ENCODE measurements around the gene MAP4K5. TPM values are rescaled to one million over a fixed set of nuclear protein-coding genes. Genes with fewer than 3 reads are reported as not detected.
A peak's percentile ranks its signal among the peaks of the same experiment; 100 is the strongest.

Gene MAP4K5
- total and polyA plus RNA-seq, 2 experiments from 2014 or later: 98.0 to 166 TPM

- WGBS, 2 experiments (ENCODE audit: low coverage in 1 of 2, low lambda C conversion rate in 2 of 2, missing lambda C conversion rate in 2 of 2): 1% methylated on average over 61 to 63 of the region's 77 CpGs
- Histone ChIP-seq H4K20me1 (ENCODE audit: insufficient read depth) (no peaks in the 10 kb centered on the region), H2AFZ (peak within 1 kb of the TSS; percentile 91), H3K9ac (peak within 1 kb of the TSS; percentile 89), H3K27me3 (replicated peaks; ENCODE audit: insufficient read depth) (no peaks in the 10 kb centered on the region), H3K36me3 (ENCODE audit: low read depth) (no peaks in the 10 kb centered on the region), H3K4me3 (peak within 1 kb of the TSS; percentile 86), H3K4me2 (ENCODE audit: unreplicated experiment) (peak within 1 kb of the TSS; percentile 86), H3K9me3 (ENCODE audit: low read depth) (no peaks in the 10 kb centered on the region), H3K9me2 (ENCODE audit: insufficient read depth) (no peaks in the 10 kb centered on the region), H3K79me2 (ENCODE audit: insufficient read depth) (no peaks in the 10 kb centered on the region), H3F3A (ENCODE audit: insufficient read depth) (peaks cover 17% of the 10 kb centered on the region), H3K4me1 (ENCODE audit: insufficient read depth) (peaks cover 14% of the 10 kb centered on the region), H3K27ac (peak within 1 kb of the TSS; percentile 75)
- in situ Hi-C loops (cut with MboI): no loop called here
- TF ChIP-seq EZH2 (IDR thresholded peaks at IDR 0.05; ENCODE audit: insufficient read depth, poor library complexity, severe bottlenecking) (no peak), EZH2phosphoT487 (IDR thresholded peaks at IDR 0.05; ENCODE audit: insufficient read depth, low read depth) (no peak)
- peak; percentile 83 for DNase-seq
These were observed 135.6 kb downstream of the MAP4K5 start, which contains the start of gene CDKL1 for GRCh38 chr14:50396631-50397389. TSS of gene CDKL1 (minus strand) at chr14:50396881. CDS start at chr14:50395868, 1,013 bp downstream.

DNA sequence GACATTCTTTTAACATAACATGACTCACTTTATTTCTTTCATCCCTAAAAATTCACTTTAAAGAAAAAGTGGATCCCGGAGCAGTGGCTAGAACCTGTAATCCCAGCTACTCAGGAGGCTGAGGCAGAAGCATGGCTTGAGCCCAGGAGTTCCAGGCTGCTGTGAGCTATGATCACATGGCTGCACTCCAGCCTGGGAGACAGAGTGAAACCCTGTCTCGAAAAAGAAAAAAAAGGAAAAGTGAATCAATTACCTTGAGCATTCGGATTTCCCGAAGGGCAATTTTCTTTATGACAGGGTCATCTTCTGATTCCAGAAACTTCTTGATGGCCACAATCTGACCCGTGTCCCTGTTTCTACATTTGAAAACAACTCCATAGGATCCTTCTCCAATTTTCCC lies 136.9 kb downstream of the MAP4K5 start:
- TF ChIP-seq EZH2 (IDR thresholded peaks at IDR 0.05; ENCODE audit: insufficient read depth, poor library complexity, severe bottlenecking) (no peak), EZH2phosphoT487 (IDR thresholded peaks at IDR 0.05; ENCODE audit: insufficient read depth, low read depth) (no peak)
- no peaks in the 10 kb centered on the region for H3K79me2 ChIP-seq (ENCODE audit: insufficient read depth)
- no peaks in the 10 kb centered on the region for H3K9me3 ChIP-seq (ENCODE audit: low read depth)
- peaks cover 14% of the 10 kb centered on the region for H3K4me1 ChIP-seq (ENCODE audit: insufficient read depth)
- H3K4me2 ChIP-seq (ENCODE audit: unreplicated experiment): peak overlapping the region; percentile 86
- no peaks in the 10 kb centered on the region for H4K20me1 ChIP-seq (ENCODE audit: insufficient read depth)
- H3F3A ChIP-seq (ENCODE audit: insufficient read depth): peaks cover 15% of the 10 kb centered on the region
- peak overlapping the region; percentile 86 for H3K4me3 ChIP-seq
- in situ Hi-C loops (cut with MboI): no loop called here
- H3K9ac ChIP-seq: peak overlapping the region; percentile 89
- no peaks in the 10 kb centered on the region for H3K9me2 ChIP-seq (ENCODE audit: insufficient read depth)
- 11 to 12% methylated on average over 5 of the region's 5 CpGs for WGBS, 2 experiments (ENCODE audit: low coverage in 1 of 2, low lambda C conversion rate in 2 of 2, missing lambda C conversion rate in 2 of 2)
- no peaks in the 10 kb centered on the region for H3K27me3 ChIP-seq (replicated peaks; ENCODE audit: insufficient read depth)
- DNase-seq: peak; percentile 59
- no peak overlapping the region for H3K27ac ChIP-seq
- no peaks in the 10 kb centered on the region for H3K36me3 ChIP-seq (ENCODE audit: low read depth)
- H2AFZ ChIP-seq: peak overlapping the region; percentile 91

- Histone ChIP-seq H3K79me2 (ENCODE audit: insufficient read depth) (no peaks in the 10 kb centered on the region), H3K4me2 (ENCODE audit: unreplicated experiment) (no peak overlapping the region)
These were observed 137.7 kb downstream of the MAP4K5 start for GRCh38 chr14:50394713-50395112.

GRCh38 chr14:50389668-50390441 lies 142.5 kb downstream of the MAP4K5 start:
- no peak for DNase-seq
- Histone ChIP-seq H3K9ac (no peak overlapping the region), H3F3A (ENCODE audit: insufficient read depth) (no peaks in the 10 kb centered on the region), H3K9me2 (ENCODE audit: insufficient read depth) (no peaks in the 10 kb centered on the region), H3K4me3 (no peak overlapping the region), H3K79me2 (ENCODE audit: insufficient read depth) (no peaks in the 10 kb centered on the region), H3K27ac (no peak overlapping the region), H3K4me1 (ENCODE audit: insufficient read depth) (no peaks in the 10 kb centered on the region), H3K4me2 (ENCODE audit: unreplicated experiment) (no peak overlapping the region), H3K27me3 (replicated peaks; ENCODE audit: insufficient read depth) (no peaks in the 10 kb centered on the region), H4K20me1 (ENCODE audit: insufficient read depth) (no peaks in the 10 kb centered on the region), H3K9me3 (ENCODE audit: low read depth) (no peaks in the 10 kb centered on the region), H3K36me3 (ENCODE audit: low read depth) (no peaks in the 10 kb centered on the region), H2AFZ (no peak overlapping the region)
- TF ChIP-seq EZH2phosphoT487 (IDR thresholded peaks at IDR 0.05; ENCODE audit: insufficient read depth, low read depth) (no peak), EZH2 (IDR thresholded peaks at IDR 0.05; ENCODE audit: insufficient read depth, poor library complexity, severe bottlenecking) (no peak)
- in situ Hi-C loops (cut with MboI): no loop called here
- WGBS, 2 experiments (ENCODE audit: low coverage in 1 of 2, low lambda C conversion rate in 2 of 2, missing lambda C conversion rate in 2 of 2): 94 to 95% methylated on average over 9 of the region's 9 CpGs

More at GRCh38 chr14:50394713-50395112, 137.7 kb downstream of the MAP4K5 start:
- no peak for TF ChIP-seq EZH2phosphoT487 (IDR thresholded peaks at IDR 0.05; ENCODE audit: insufficient read depth, low read depth)
- TF ChIP-seq EZH2 (IDR thresholded peaks at IDR 0.05; ENCODE audit: insufficient read depth, poor library complexity, severe bottlenecking): no peak
- no peak overlapping the region for H3K27ac ChIP-seq
- H3K4me3 ChIP-seq: no peak overlapping the region
- no peaks in the 10 kb centered on the region for H3K9me2 ChIP-seq (ENCODE audit: insufficient read depth)
- H3K4me1 ChIP-seq (ENCODE audit: insufficient read depth): peaks cover 9% of the 10 kb centered on the region
- H3K9ac ChIP-seq: no peak overlapping the region
- WGBS, 2 experiments (ENCODE audit: low coverage in 1 of 2, low lambda C conversion rate in 2 of 2, missing lambda C conversion rate in 2 of 2): 70 to 76% methylated on average over 5 of the region's 5 CpGs
- H3F3A ChIP-seq (ENCODE audit: insufficient read depth): peaks cover 12% of the 10 kb centered on the region
- H3K9me3 ChIP-seq (ENCODE audit: low read depth): no peaks in the 10 kb centered on the region
- no peaks in the 10 kb centered on the region for H3K36me3 ChIP-seq (ENCODE audit: low read depth)
- no peaks in the 10 kb centered on the region for H4K20me1 ChIP-seq (ENCODE audit: insufficient read depth)
- no peaks in the 10 kb centered on the region for H3K27me3 ChIP-seq (replicated peaks; ENCODE audit: insufficient read depth)
- in situ Hi-C loops (cut with MboI): no loop called here
- DNase-seq: no peak
- H2AFZ ChIP-seq: no peak overlapping the region

All from GM23248 (cell line).